ENCODE measurements around the gene MAP1LC3B2.

DNA sequence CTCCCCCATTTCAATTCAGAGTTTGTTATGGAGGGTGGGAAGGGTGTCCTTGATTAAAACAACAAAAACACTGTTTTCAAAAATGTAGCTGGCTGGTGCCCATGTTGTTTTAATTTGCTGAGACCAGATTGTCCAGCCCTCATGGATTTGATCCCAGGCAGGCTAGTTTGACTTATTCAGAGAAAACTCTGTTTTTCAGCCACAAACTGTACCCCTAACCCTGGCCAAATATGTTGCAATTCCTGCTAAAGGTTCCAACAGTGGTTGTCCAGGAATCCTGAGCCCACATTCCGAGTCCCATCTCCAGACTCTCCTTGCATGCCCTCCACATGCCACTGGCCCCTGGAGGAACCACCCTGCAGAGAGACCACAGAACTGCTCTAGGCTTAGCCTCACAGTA, 36.0 kb downstream of the MAP1LC3B2 start:
- TF ChIP-seq EZH2 (IDR thresholded peaks at IDR 0.05) (no peak), POLR2AphosphoS5 (IDR thresholded peaks at IDR 0.05; ENCODE audit: borderline replicate concordance, low read depth, low read length) (no peak), FOXP2 (optimal IDR thresholded peaks at IDR 0.05; ENCODE audit: control extremely low read depth, extremely low read length, insufficient read depth) (no peak)
